HEK293 (cell line): ENCODE measurements around the gene TMEM184A.

Experiments used
- CTCF ChIA-PET: fragments of 350-600 bp; formaldehyde crosslinking; extraction: SDS; loops from one replicate; lab custom pipeline; 2021; ENCODE audit warnings: antibody characterized with exemption; lab: Yijun Ruan, JAX
- POLR2A ChIA-PET: fragments of 300-600 bp; formaldehyde crosslinking; extraction: SDS; loops from one replicate; lab custom pipeline; 2020; ENCODE audit warnings: antibody characterized with exemption, inconsistent platforms; lab: Yijun Ruan, JAX
- H3K27ac ChIP-seq: fragments of 200-500 bp; sonication (Bioruptor generic); 2 replicates; pipeline ENCODE4 v1.5.1; 2014; ENCODE audit warnings: low read depth, low read length, control low read depth, inconsistent platforms; ENCODE audit errors: extremely low read depth
- H3K36me3 ChIP-seq, 2 experiments: fragments of 200-500 bp in 1 of 2; sonication (Bioruptor generic) in 1 of 2; 1 replicate in 1 of 2; 2 replicates in 1 of 2; pipeline ENCODE4 v1.5.1; 2014 to 2017; ENCODE audit warnings: inconsistent platforms in 2 of 2, low read length in 2 of 2; ENCODE audit not compliant: control insufficient read depth in 2 of 2, insufficient read depth in 1 of 2
- H3K4me1 ChIP-seq: fragments of 200-500 bp; sonication (Bioruptor generic); 2 replicates; pipeline ENCODE4 v1.5.1; 2014; ENCODE audit warnings: mild to moderate bottlenecking, low read length, inconsistent platforms; ENCODE audit not compliant: control insufficient read depth, insufficient read depth
- H3K4me3 ChIP-seq: 2 replicates; pipeline ENCODE4 v1.5.1; 2011; ENCODE audit warnings: low read depth, mild to moderate bottlenecking, control low read depth, low read length, moderate library complexity
- H3K9me3 ChIP-seq: fragments of 200-500 bp; sonication (Bioruptor generic); 2 replicates; pipeline ENCODE4 v1.5.1; 2014; ENCODE audit warnings: low read depth, low read length, inconsistent platforms; ENCODE audit not compliant: control insufficient read depth, insufficient read depth
- BCL11B ChIP-seq: fragments of 450-650 bp; formaldehyde crosslinking; IDR thresholded peaks from 2 replicates; pipeline ENCODE4 v1.5.1; 2016; ENCODE audit warnings: low read depth, missing biosample characterization, missing genetic modification characterization
- YY1 ChIP-seq: fragments of 450-650 bp; formaldehyde crosslinking; IDR thresholded peaks from 2 replicates; pipeline ENCODE4 v1.5.1; 2018; ENCODE audit warnings: missing biosample characterization, missing genetic modification characterization
- ZBTB1 ChIP-seq: fragments of 450-650 bp; formaldehyde crosslinking; IDR thresholded peaks from 2 replicates; pipeline ENCODE4 v1.5.1; 2016; ENCODE audit warnings: missing biosample characterization, missing genetic modification characterization
- ZBTB20 ChIP-seq: fragments of 450-650 bp; formaldehyde crosslinking; IDR thresholded peaks from 2 replicates; pipeline ENCODE4 v1.5.1; 2016; ENCODE audit warnings: missing biosample characterization, missing genetic modification characterization
- ZNF112 ChIP-seq: fragments of 450-650 bp; formaldehyde crosslinking; IDR thresholded peaks from 2 replicates; pipeline ENCODE4 v1.5.0; 2017; ENCODE audit warnings: missing biosample characterization, missing genetic modification characterization
- ZNF423 ChIP-seq: fragments of 450-650 bp; formaldehyde crosslinking; IDR thresholded peaks from 2 replicates; pipeline ENCODE4 v1.5.1; 2016; ENCODE audit warnings: missing biosample characterization, missing genetic modification characterization
- ZNF433 ChIP-seq: fragments of 450-650 bp; formaldehyde crosslinking; IDR thresholded peaks from 2 replicates; pipeline ENCODE4 v1.5.1; 2016; ENCODE audit warnings: missing biosample characterization, missing genetic modification characterization, low read depth
- ZNF548 ChIP-seq: fragments of 450-650 bp; formaldehyde crosslinking; IDR thresholded peaks from 2 replicates; pipeline ENCODE4 v1.5.1; 2016; ENCODE audit warnings: missing biosample characterization, missing genetic modification characterization
- ZNF549 ChIP-seq: fragments of 450-650 bp; IDR thresholded peaks from 2 replicates; pipeline ENCODE4 v1.5.1; 2018; ENCODE audit warnings: missing biosample characterization, missing genetic modification characterization, mild to moderate bottlenecking, inconsistent platforms, moderate library complexity
- ZNF629 ChIP-seq: fragments of 450-650 bp; formaldehyde crosslinking; IDR thresholded peaks from 2 replicates; pipeline ENCODE4 v1.5.1; 2017; ENCODE audit warnings: missing biosample characterization, missing genetic modification characterization
- ZNF654 ChIP-seq: fragments of 450-650 bp; formaldehyde crosslinking; IDR thresholded peaks from 2 replicates; pipeline ENCODE4 v1.5.1; 2016; ENCODE audit warnings: low read depth, missing biosample characterization, missing genetic modification characterization
- ZNF707 ChIP-seq: fragments of 450-650 bp; formaldehyde crosslinking; IDR thresholded peaks from 2 replicates; pipeline ENCODE4 v1.5.1; 2016; ENCODE audit warnings: missing biosample characterization, missing genetic modification characterization
- ZNF747 ChIP-seq: fragments of 450-650 bp; formaldehyde crosslinking; IDR thresholded peaks from 2 replicates; pipeline ENCODE4 v1.5.1; 2016; ENCODE audit warnings: missing biosample characterization, missing genetic modification characterization
- ZNF830 ChIP-seq: fragments of 450-650 bp; IDR thresholded peaks from 2 replicates; pipeline ENCODE4 v1.5.0; 2018; ENCODE audit warnings: missing biosample characterization, missing genetic modification characterization, low read depth, mild to moderate bottlenecking, moderate library complexity
- ZNF837 ChIP-seq: fragments of 450-650 bp; formaldehyde crosslinking; IDR thresholded peaks from 2 replicates; pipeline ENCODE4 v1.5.1; 2016; ENCODE audit warnings: missing biosample characterization, missing genetic modification characterization
- ZSCAN16 ChIP-seq: fragments of 450-650 bp; formaldehyde crosslinking; IDR thresholded peaks from 2 replicates; pipeline ENCODE4 v1.5.1; 2016; ENCODE audit warnings: missing biosample characterization, missing genetic modification characterization
- TF ChIP-seq, protein P1 (sequence below): fragments of 450-650 bp; formaldehyde crosslinking; IDR thresholded peaks from 2 replicates; pipeline ENCODE4 v1.5.1; 2016; ENCODE audit warnings: missing biosample characterization, missing genetic modification characterization, low read depth
- TF ChIP-seq, protein P2 (sequence below): fragments of 450-650 bp; formaldehyde crosslinking; IDR thresholded peaks from 2 replicates; pipeline ENCODE4 v1.5.1; 2016; ENCODE audit warnings: missing biosample characterization, missing genetic modification characterization
- TF ChIP-seq, protein P3 (sequence below): fragments of 450-650 bp; formaldehyde crosslinking; IDR thresholded peaks from 2 replicates; pipeline ENCODE4 v1.5.1; 2016; ENCODE audit warnings: missing biosample characterization, missing genetic modification characterization, borderline replicate concordance
- TF ChIP-seq, protein P4 (sequence below): fragments of 450-650 bp; formaldehyde crosslinking; IDR thresholded peaks from 2 replicates; pipeline ENCODE4 v1.5.1; 2016; ENCODE audit warnings: missing biosample characterization, missing genetic modification characterization
- TF ChIP-seq, protein P5 (sequence below): fragments of 450-650 bp; formaldehyde crosslinking; IDR thresholded peaks from 2 replicates; pipeline ENCODE4 v1.5.1; 2016; ENCODE audit warnings: missing biosample characterization, missing genetic modification characterization
- TF ChIP-seq, protein P6 (sequence below): fragments of 450-650 bp; formaldehyde crosslinking; IDR thresholded peaks from 2 replicates; pipeline ENCODE4; 2016; ENCODE audit warnings: missing biosample characterization, missing genetic modification characterization

The TMEM184A gene

DNA sequence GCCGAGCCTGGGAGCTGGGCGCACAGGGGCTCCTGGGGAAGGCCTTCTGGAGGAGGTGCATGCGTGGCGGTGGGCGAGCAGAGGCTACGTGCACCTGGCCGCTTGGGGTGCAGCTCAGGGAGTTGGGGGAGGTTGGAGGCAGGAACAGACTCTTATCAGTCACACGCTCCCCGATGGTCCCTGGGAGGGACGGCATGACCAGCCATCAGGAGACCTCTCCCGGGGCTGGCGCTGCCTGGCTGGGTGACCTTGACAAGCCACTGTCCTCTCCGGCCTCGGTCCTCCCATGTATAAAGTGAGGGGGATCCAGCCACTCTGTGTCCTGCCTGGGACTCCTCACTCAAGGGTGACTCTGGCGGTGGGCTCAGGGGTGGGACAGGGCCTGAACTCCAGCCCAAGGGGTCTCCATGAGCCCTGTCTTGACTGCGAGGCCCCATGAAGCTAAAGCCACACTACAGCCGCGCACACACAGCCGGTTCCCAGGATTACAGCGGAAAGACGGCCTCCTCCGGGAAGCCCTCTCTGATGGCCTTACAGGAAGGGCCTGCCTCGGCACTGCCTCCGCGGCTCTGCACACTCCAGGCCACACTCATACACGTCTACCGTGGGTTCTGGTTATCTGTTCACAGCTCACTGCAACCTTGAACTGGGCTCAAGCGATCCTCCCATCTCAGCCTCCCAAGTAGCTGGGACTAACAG is 2.3 kb downstream of the TMEM184A start:
- H3K4me1 ChIP-seq = peaks cover 3% of the 10 kb centered on the region; the same call in 1 of the 2 replicates

DNA sequence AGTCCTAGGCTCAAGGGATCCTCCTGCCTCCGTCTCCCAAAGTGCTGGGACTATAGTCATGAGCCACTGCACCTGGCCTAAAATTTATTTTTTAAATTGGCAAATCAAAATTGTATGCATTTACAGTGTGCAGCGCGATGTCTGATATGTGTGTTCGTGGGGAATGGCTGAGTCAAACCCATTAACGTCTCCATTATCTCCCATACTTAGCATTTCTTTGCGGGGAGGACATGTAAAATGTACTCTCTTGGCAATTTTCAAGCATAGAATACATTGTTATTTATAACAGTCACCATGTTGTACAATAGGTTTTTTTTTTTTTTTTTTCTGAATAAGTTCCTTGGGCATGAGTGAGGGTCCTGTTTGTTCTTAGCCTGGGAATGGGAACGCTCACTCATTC is 3.8 kb downstream of the TMEM184A start:
- ChIA-PET POLR2A (no interaction called here), CTCF (interaction anchor here (0.6 kb wide), 2 partner anchors 47 to 594 kb away, joined by 3 read pairs; no protein-coding TSS in a partner anchor)
- TF ChIP-seq, protein P1, sequence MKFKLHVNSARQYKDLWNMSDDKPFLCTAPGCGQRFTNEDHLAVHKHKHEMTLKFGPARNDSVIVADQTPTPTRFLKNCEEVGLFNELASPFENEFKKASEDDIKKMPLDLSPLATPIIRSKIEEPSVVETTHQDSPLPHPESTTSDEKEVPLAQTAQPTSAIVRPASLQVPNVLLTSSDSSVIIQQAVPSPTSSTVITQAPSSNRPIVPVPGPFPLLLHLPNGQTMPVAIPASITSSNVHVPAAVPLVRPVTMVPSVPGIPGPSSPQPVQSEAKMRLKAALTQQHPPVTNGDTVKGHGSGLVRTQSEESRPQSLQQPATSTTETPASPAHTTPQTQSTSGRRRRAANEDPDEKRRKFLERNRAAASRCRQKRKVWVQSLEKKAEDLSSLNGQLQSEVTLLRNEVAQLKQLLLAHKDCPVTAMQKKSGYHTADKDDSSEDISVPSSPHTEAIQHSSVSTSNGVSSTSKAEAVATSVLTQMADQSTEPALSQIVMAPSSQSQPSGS (tag by site-specific recombination) = no peak
- TF ChIP-seq, protein P2, sequence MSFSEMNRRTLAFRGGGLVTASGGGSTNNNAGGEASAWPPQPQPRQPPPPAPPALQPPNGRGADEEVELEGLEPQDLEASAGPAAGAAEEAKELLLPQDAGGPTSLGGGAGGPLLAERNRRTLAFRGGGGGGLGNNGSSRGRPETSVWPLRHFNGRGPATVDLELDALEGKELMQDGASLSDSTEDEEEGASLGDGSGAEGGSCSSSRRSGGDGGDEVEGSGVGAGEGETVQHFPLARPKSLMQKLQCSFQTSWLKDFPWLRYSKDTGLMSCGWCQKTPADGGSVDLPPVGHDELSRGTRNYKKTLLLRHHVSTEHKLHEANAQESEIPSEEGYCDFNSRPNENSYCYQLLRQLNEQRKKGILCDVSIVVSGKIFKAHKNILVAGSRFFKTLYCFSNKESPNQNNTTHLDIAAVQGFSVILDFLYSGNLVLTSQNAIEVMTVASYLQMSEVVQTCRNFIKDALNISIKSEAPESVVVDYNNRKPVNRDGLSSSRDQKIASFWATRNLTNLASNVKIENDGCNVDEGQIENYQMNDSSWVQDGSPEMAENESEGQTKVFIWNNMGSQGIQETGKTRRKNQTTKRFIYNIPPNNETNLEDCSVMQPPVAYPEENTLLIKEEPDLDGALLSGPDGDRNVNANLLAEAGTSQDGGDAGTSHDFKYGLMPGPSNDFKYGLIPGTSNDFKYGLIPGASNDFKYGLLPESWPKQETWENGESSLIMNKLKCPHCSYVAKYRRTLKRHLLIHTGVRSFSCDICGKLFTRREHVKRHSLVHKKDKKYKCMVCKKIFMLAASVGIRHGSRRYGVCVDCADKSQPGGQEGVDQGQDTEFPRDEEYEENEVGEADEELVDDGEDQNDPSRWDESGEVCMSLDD (tag by site-specific recombination) = no peak
- TF ChIP-seq, protein P3, sequence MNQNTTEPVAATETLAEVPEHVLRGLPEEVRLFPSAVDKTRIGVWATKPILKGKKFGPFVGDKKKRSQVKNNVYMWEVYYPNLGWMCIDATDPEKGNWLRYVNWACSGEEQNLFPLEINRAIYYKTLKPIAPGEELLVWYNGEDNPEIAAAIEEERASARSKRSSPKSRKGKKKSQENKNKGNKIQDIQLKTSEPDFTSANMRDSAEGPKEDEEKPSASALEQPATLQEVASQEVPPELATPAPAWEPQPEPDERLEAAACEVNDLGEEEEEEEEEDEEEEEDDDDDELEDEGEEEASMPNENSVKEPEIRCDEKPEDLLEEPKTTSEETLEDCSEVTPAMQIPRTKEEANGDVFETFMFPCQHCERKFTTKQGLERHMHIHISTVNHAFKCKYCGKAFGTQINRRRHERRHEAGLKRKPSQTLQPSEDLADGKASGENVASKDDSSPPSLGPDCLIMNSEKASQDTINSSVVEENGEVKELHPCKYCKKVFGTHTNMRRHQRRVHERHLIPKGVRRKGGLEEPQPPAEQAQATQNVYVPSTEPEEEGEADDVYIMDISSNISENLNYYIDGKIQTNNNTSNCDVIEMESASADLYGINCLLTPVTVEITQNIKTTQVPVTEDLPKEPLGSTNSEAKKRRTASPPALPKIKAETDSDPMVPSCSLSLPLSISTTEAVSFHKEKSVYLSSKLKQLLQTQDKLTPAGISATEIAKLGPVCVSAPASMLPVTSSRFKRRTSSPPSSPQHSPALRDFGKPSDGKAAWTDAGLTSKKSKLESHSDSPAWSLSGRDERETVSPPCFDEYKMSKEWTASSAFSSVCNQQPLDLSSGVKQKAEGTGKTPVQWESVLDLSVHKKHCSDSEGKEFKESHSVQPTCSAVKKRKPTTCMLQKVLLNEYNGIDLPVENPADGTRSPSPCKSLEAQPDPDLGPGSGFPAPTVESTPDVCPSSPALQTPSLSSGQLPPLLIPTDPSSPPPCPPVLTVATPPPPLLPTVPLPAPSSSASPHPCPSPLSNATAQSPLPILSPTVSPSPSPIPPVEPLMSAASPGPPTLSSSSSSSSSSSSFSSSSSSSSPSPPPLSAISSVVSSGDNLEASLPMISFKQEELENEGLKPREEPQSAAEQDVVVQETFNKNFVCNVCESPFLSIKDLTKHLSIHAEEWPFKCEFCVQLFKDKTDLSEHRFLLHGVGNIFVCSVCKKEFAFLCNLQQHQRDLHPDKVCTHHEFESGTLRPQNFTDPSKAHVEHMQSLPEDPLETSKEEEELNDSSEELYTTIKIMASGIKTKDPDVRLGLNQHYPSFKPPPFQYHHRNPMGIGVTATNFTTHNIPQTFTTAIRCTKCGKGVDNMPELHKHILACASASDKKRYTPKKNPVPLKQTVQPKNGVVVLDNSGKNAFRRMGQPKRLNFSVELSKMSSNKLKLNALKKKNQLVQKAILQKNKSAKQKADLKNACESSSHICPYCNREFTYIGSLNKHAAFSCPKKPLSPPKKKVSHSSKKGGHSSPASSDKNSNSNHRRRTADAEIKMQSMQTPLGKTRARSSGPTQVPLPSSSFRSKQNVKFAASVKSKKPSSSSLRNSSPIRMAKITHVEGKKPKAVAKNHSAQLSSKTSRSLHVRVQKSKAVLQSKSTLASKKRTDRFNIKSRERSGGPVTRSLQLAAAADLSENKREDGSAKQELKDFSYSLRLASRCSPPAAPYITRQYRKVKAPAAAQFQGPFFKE (tag by site-specific recombination) = no peak
- TF ChIP-seq ZNF548 (tag by site-specific recombination) (no peak), BCL11B (tag by site-specific recombination) (no peak), ZNF423 (tag by site-specific recombination) (no peak)
- H3K27ac ChIP-seq = no peak overlapping the region
- H3K9me3 ChIP-seq = no peaks in the 10 kb centered on the region
- no peaks in the 10 kb centered on the region for H3K36me3 ChIP-seq
- H3K4me1 ChIP-seq = peaks cover 3% of the 10 kb centered on the region; the same call in 1 of the 2 replicates
- no peak overlapping the region for H3K4me3 ChIP-seq

More for the DNA sequence above, 2.3 kb downstream of the TMEM184A start:
- Histone ChIP-seq H3K4me3 (no peak overlapping the region), H3K9me3 (no peaks in the 10 kb centered on the region), H3K36me3 (no peaks in the 10 kb centered on the region), H3K27ac (no peak overlapping the region)
- no peak for TF ChIP-seq ZNF707 (tag by site-specific recombination)
- no peak for TF ChIP-seq YY1 (tag by site-specific recombination)
- TF ChIP-seq ZNF112 (tag by site-specific recombination) = no peak
- no peak for TF ChIP-seq ZNF747 (tag by site-specific recombination)
- TF ChIP-seq ZNF837 (tag by site-specific recombination) = no peak
- TF ChIP-seq, protein P4, sequence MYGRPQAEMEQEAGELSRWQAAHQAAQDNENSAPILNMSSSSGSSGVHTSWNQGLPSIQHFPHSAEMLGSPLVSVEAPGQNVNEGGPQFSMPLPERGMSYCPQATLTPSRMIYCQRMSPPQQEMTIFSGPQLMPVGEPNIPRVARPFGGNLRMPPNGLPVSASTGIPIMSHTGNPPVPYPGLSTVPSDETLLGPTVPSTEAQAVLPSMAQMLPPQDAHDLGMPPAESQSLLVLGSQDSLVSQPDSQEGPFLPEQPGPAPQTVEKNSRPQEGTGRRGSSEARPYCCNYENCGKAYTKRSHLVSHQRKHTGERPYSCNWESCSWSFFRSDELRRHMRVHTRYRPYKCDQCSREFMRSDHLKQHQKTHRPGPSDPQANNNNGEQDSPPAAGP = no peak
- no peak for TF ChIP-seq ZBTB1
- no peak for TF ChIP-seq ZNF629 (tag by site-specific recombination)
- no peak for TF ChIP-seq ZNF549 (tag by site-specific recombination)
- TF ChIP-seq, protein P5, sequence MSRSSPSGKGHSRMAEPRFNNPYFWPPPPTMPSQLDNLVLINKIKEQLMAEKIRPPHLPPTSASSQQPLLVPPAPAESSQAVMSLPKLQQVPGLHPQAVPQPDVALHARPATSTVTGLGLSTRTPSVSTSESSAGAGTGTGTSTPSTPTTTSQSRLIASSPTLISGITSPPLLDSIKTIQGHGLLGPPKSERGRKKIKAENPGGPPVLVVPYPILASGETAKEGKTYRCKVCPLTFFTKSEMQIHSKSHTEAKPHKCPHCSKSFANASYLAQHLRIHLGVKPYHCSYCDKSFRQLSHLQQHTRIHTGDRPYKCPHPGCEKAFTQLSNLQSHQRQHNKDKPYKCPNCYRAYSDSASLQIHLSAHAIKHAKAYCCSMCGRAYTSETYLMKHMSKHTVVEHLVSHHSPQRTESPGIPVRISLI = no peak
- TF ChIP-seq, protein P6, sequence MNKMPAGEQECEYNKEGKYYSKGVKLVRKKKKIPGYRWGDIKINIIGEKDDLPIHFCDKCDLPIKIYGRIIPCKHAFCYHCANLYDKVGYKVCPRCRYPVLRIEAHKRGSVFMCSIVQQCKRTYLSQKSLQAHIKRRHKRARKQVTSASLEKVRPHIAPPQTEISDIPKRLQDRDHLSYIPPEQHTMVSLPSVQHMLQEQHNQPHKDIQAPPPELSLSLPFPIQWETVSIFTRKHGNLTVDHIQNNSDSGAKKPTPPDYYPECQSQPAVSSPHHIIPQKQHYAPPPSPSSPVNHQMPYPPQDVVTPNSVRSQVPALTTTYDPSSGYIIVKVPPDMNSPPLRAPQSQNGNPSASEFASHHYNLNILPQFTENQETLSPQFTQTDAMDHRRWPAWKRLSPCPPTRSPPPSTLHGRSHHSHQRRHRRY (tag by site-specific recombination) = no peak
- TF ChIP-seq ZNF654 (tag by site-specific recombination) = no peak
- TF ChIP-seq ZNF433 (tag by site-specific recombination) = no peak
- no peak for TF ChIP-seq ZBTB20 (tag by site-specific recombination)
- TF ChIP-seq ZSCAN16 (tag by site-specific recombination) = no peak
- TF ChIP-seq ZNF830 (tag by site-specific recombination) = no peak
- ChIA-PET CTCF (interaction anchor here (0.6 kb wide), 2 partner anchors 119 to 604 kb away, joined by 3 read pairs; no protein-coding TSS in a partner anchor), POLR2A (interaction anchor here (2.0 kb wide), 1 partner anchor 22 kb away, joined by 8 read pairs; no protein-coding TSS in a partner anchor)
